Endothelial cell of umbilical vein (primary cell): ENCODE data around the gene SLC12A2. TPM values are rescaled to one million over a fixed set of nuclear protein-coding genes. Genes with fewer than 3 reads are reported as not detected.

Source experiments
- BruUV-seq: library from RNA; stranded (reverse); fragments of 400-500 nt; replicated peaks from 2 replicates; lab custom pipeline; 2021; lab: Mats Ljungman, UMichigan
- CTCF ChIA-PET: fragments of 300-600, 350-600 bp; sonication (Branson Sonifier 250); formaldehyde crosslinking; loops from one replicate; lab custom pipeline; 2021; ENCODE audit warnings: antibody characterized with exemption, inconsistent platforms; lab: Charles Lee
- POLR2A ChIA-PET: fragments of 300-600, 350-600 bp; sonication (Branson Sonifier 250); formaldehyde crosslinking; loops from one replicate; lab custom pipeline; 2021; ENCODE audit warnings: antibody characterized with exemption, inconsistent platforms; lab: Charles Lee
- DNase-seq: peaks from one replicate; pipeline ENCODE4 v3.0.0-alpha.2; 2011; ENCODE audit warnings: low read depth, low spot score
- FAIRE-seq: peaks from 2 replicates; lab custom pipeline; 2011; peaks lifted over from hg19 to GRCh38; lab: Jason Lieb, UNC
- H2AFZ ChIP-seq: 2 replicates; pipeline ENCODE4 v1.6.0; 2012; ENCODE audit warnings: low read depth, low read length, control low read depth, inconsistent platforms
- H3K27ac ChIP-seq: 2 replicates; pipeline ENCODE4 v1.5.1; 2011; ENCODE audit warnings: low read depth, mild to moderate bottlenecking, control low read depth, low read length, moderate library complexity; ENCODE audit not compliant: insufficient read depth
- H3K27me3 ChIP-seq, 2 experiments: 2 replicates each; pipeline versions ENCODE4 v1.6.0 to v1.6.1; 2011; ENCODE audit warnings: low read length in 2 of 2, mixed read lengths in 1 of 2; ENCODE audit not compliant: control insufficient read depth in 2 of 2, insufficient read depth in 2 of 2
- H3K36me3 ChIP-seq, 2 experiments: 2 replicates in 1 of 2; 3 replicates in 1 of 2; pipeline ENCODE4 v1.5.1; 2011; ENCODE audit warnings: low read length in 2 of 2, mild to moderate bottlenecking in 1 of 2, moderate library complexity in 1 of 2; ENCODE audit not compliant: control insufficient read depth in 2 of 2, insufficient read depth in 2 of 2; ENCODE audit errors: extremely low read depth in 1 of 2
- H3K4me1 ChIP-seq: 3 replicates; pipeline ENCODE4 v1.5.1; 2011; ENCODE audit warnings: mild to moderate bottlenecking, low read length; ENCODE audit not compliant: control insufficient read depth, insufficient read depth; ENCODE audit errors: extremely low read depth
- H3K4me2 ChIP-seq: 2 replicates; pipeline ENCODE4 v1.6.1; 2011; ENCODE audit warnings: low read length, control low read depth, mixed read lengths; ENCODE audit not compliant: insufficient read depth
- H3K4me3 ChIP-seq, 3 experiments: fragments of 200-600 bp in 1 of 3; sonication (generic), shearing (Covaris generic) in 1 of 3; replicated peaks in 1 of 3; 2 replicates each; pipeline ENCODE4 v1.5.1; 2011 to 2016; ENCODE audit warnings: control low read depth in 3 of 3, low read length in 3 of 3, mild to moderate bottlenecking in 2 of 3, inconsistent platforms in 1 of 3, low read depth in 1 of 3, moderate library complexity in 1 of 3; ENCODE audit not compliant: insufficient read depth in 1 of 3
- H3K79me2 ChIP-seq: 2 replicates; pipeline ENCODE4 v1.6.0; 2012; ENCODE audit warnings: low read length, inconsistent platforms; ENCODE audit not compliant: control insufficient read depth, insufficient read depth
- H3K9ac ChIP-seq: replicated peaks from 2 replicates; pipeline ENCODE3; 2011; ENCODE audit warnings: low read length, control low read depth; ENCODE audit not compliant: insufficient read depth; ENCODE audit errors: extremely low read depth
- H3K9me1 ChIP-seq: replicated peaks from 3 replicates; pipeline ENCODE4 v1.6.0; 2011; ENCODE audit warnings: mild to moderate bottlenecking, low read length; ENCODE audit not compliant: control insufficient read depth, insufficient read depth; ENCODE audit errors: extremely low read depth
- H3K9me3 ChIP-seq: replicated peaks from 2 replicates; pipeline ENCODE4 v1.5.1; 2012; ENCODE audit warnings: low read length, inconsistent platforms; ENCODE audit not compliant: control insufficient read depth, insufficient read depth
- H4K20me1 ChIP-seq: replicated peaks from 2 replicates; pipeline ENCODE3; 2011; ENCODE audit warnings: mild to moderate bottlenecking, low read length; ENCODE audit not compliant: control insufficient read depth, insufficient read depth; ENCODE audit errors: extremely low read depth
- EZH2 ChIP-seq: IDR thresholded peaks from 2 replicates; pipeline ENCODE4 v1.6.1; 2012; ENCODE audit warnings: borderline replicate concordance, low read depth, mild to moderate bottlenecking, moderate library complexity, low read length, inconsistent platforms; ENCODE audit not compliant: severe bottlenecking
- FOS ChIP-seq: IDR thresholded peaks from 2 replicates; pipeline ENCODE4 v1.6.1; 2011; ENCODE audit warnings: mild to moderate bottlenecking, low read length, moderate library complexity, borderline replicate concordance; ENCODE audit not compliant: insufficient read depth
- GATA2 ChIP-seq: IDR thresholded peaks from 2 replicates; pipeline ENCODE4 v1.7.0; 2011; ENCODE audit warnings: low read depth, mild to moderate bottlenecking, moderate library complexity, mixed read lengths, low read length; ENCODE audit not compliant: insufficient read length, insufficient read depth
- JUN ChIP-seq: IDR thresholded peaks from 2 replicates; pipeline ENCODE4 v1.6.1; 2011; ENCODE audit warnings: borderline replicate concordance, low read depth; ENCODE audit not compliant: insufficient read length, insufficient read depth
- MYC ChIP-seq: IDR thresholded peaks from one replicate; pipeline ENCODE4 v1.6.1; 2011; ENCODE audit warnings: mild to moderate bottlenecking, low read depth, low read length
- POLR2A ChIP-seq: IDR thresholded peaks from 2 replicates; pipeline ENCODE4 v1.6.1; 2012; ENCODE audit warnings: low read depth, mild to moderate bottlenecking, control low read depth, low read length
- POLR2AphosphoS5 ChIP-seq: IDR thresholded peaks from 2 replicates; pipeline ENCODE4 v1.6.1; 2012; ENCODE audit warnings: low read depth, mild to moderate bottlenecking, control low read depth, low read length, moderate library complexity; ENCODE audit not compliant: insufficient read depth
- dilution Hi-C: fragments of 300-500 bp; cut with MboI; formaldehyde crosslinking; loops from one replicate; pipeline ENCODE4 v1.15.0; 2019; ENCODE audit warnings: low sequenced_read_pairs; ENCODE audit not compliant: extremely low pct_ligation_motif_present
- intact Hi-C: fragments of 100-400 bp; cut with micrococcal nuclease; formaldehyde crosslinking; loops from one replicate; pipeline ENCODE4 v1.10.0; 2022
- polyA plus RNA-seq, 4 experiments: library from polyadenylated mRNA; depleted of rRNA in 3 of 4; stranded (reverse) in 3 of 4; unstranded in 1 of 4; fragments of >200 nt; gene quantifications; 2 replicates each; pipeline versions ENCODE4 v1.2.1 to v1.2.3, GENCODE V29; 2011 to 2012; ENCODE audit warnings: missing spikeins in 1 of 4
- total RNA-seq: library from RNA; stranded (reverse); gene quantifications from 2 replicates; pipeline ENCODE4 v1.2.3, GENCODE V29; 2021
- TF ChIP-seq, protein P1 (sequence below): IDR thresholded peaks from 2 replicates; pipeline ENCODE4 v1.6.1; 2011; ENCODE audit not compliant: insufficient read depth, insufficient read length
- TF ChIP-seq, protein P2 (sequence below), 2 donors: IDR thresholded peaks; 1 replicate in 1 of 2; 2 replicates in 1 of 2; pipeline ENCODE4 v1.5.1; 2011; ENCODE audit warnings: low read length in 2 of 2, mild to moderate bottlenecking in 2 of 2, moderate library complexity in 2 of 2, control low read depth in 1 of 2, inconsistent platforms in 1 of 2, low read depth in 1 of 2; ENCODE audit not compliant: insufficient read depth in 1 of 2; ENCODE audit errors: extremely low read depth in 1 of 2

SLC12A2 gene
- total and polyA plus RNA-seq, 2 donors (not counting 3 experiments of a cell fraction or from before 2014, with no cell fraction given), result 11.0 to 59.5 TPM

DNA sequence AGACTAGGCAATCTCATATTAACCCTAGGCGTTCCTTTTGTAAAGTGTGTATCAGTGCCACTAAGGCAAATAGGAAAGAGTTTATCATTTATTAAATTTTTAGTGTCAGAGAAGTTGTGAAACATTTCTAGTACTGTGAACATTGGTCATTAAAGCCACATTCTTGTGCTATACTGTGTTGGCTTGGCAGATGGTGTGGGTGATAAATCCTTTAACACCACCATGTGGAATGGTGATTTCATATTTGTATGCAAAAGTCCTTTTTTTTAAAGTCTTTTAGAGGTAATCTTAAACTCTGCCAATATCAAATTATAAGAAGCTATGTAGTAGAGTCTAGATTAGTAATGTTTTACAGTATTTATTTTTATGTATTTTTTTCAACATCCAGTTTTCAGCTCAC lies 18.1 kb downstream of the SLC12A2 start:
- intact Hi-C loops (no loop called here), dilution Hi-C loops (no loop called here)
- ChIA-PET POLR2A (no interaction called here), CTCF (interaction anchor here (0.5 to 1.1 kb wide), 2 partner anchors 63 to 124 kb away, joined by 3 to 4 read pairs; no protein-coding TSS in a partner anchor)
- FAIRE-seq (no peak), DNase-seq (no peak)
- Histone ChIP-seq H3K9ac (no peak overlapping the region), H2AFZ (no peak overlapping the region), H3K4me1 (no peaks in the 10 kb centered on the region), H3K4me3 (no peak overlapping the region), H3K4me2 (no peak overlapping the region), H3K79me2 (peaks cover 37% of the 10 kb centered on the region), H3K9me1 (no peaks in the 10 kb centered on the region), H3K9me3 (peaks cover under 1% of the 10 kb centered on the region), H4K20me1 (no peaks in the 10 kb centered on the region), H3K27me3 (no peaks in the 10 kb centered on the region), H3K27ac (no peak overlapping the region), H3K36me3 (no peaks in the 10 kb centered on the region)
- no peak for TF ChIP-seq EZH2
- TF ChIP-seq MYC, result no peak
- no peak for TF ChIP-seq FOS
- TF ChIP-seq GATA2, result no peak
- TF ChIP-seq POLR2A, result no peak
- TF ChIP-seq, protein P1, sequence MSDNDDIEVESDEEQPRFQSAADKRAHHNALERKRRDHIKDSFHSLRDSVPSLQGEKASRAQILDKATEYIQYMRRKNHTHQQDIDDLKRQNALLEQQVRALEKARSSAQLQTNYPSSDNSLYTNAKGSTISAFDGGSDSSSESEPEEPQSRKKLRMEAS, result no peak
- TF ChIP-seq, protein P2, sequence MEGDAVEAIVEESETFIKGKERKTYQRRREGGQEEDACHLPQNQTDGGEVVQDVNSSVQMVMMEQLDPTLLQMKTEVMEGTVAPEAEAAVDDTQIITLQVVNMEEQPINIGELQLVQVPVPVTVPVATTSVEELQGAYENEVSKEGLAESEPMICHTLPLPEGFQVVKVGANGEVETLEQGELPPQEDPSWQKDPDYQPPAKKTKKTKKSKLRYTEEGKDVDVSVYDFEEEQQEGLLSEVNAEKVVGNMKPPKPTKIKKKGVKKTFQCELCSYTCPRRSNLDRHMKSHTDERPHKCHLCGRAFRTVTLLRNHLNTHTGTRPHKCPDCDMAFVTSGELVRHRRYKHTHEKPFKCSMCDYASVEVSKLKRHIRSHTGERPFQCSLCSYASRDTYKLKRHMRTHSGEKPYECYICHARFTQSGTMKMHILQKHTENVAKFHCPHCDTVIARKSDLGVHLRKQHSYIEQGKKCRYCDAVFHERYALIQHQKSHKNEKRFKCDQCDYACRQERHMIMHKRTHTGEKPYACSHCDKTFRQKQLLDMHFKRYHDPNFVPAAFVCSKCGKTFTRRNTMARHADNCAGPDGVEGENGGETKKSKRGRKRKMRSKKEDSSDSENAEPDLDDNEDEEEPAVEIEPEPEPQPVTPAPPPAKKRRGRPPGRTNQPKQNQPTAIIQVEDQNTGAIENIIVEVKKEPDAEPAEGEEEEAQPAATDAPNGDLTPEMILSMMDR (IDR thresholded peaks at IDR 0.05; ENCODE audit: extremely low read depth in 1 of 2, insufficient read depth in 1 of 2, low read depth in 1 of 2, low read length in 2 of 2), result no peak
- no peak for TF ChIP-seq JUN
- TF ChIP-seq POLR2AphosphoS5, result no peak
- BruUV-seq, result no TSS peak
